B cell (primary cell): ENCODE measurements around the gene OR52E5. TPM values are rescaled to one million over a fixed set of nuclear protein-coding genes. Genes with fewer than 3 reads are reported as not detected.

ENCODE experiments used
- ATAC-seq: fragments of 200-7000 bp; cut with Tn5 transposase; one replicate; pipeline ENCODE4 v1.10.0; 2021; ENCODE audit warnings: low read depth, mild to moderate bottlenecking, moderate number of reproducible peaks, moderate library complexity
- CTCF ChIA-PET: fragments of 350-600 bp; sonication (Branson Sonifier 250); formaldehyde crosslinking; loops from one replicate; lab custom pipeline; 2021; ENCODE audit warnings: antibody characterized with exemption, inconsistent platforms; lab: Charles Lee
- POLR2A ChIA-PET: fragments of 350-600 bp; sonication (Branson Sonifier 250); formaldehyde crosslinking; loops from one replicate; lab custom pipeline; 2021; ENCODE audit warnings: antibody characterized with exemption; lab: Charles Lee
- DNase-seq: peaks from one replicate; pipeline ENCODE4 v3.0.0; 2013
- H2AFZ ChIP-seq: 2 replicates; pipeline ENCODE4 v1.6.1; 2012; ENCODE audit warnings: mild to moderate bottlenecking, low read depth, low read length; ENCODE audit not compliant: insufficient read depth, poor library complexity, severe bottlenecking
- H3K27ac ChIP-seq, 2 donors: 1 replicate in 1 of 2; 2 replicates in 1 of 2; pipeline ENCODE4 v1.5.1; 2012 to 2013; ENCODE audit warnings: low read length in 2 of 2, mild to moderate bottlenecking in 2 of 2, moderate library complexity in 1 of 2
- H3K27me3 ChIP-seq, 4 experiments: fragments of 200-600 bp in 1 of 4; sonication (generic) in 1 of 4; replicated peaks in 1 of 4; 1 replicate in 2 of 4; 2 replicates in 2 of 4; pipeline versions ENCODE4 v1.6.1 to v1.7.0; 2013 to 2016; ENCODE audit warnings: low read length in 3 of 4, mild to moderate bottlenecking in 2 of 4, mixed read lengths in 1 of 4, moderate library complexity in 1 of 4; ENCODE audit not compliant: insufficient read depth in 4 of 4, control insufficient read depth in 3 of 4; ENCODE audit errors: control extremely low read depth in 1 of 4
- H3K36me3 ChIP-seq, 2 experiments: replicated peaks in 1 of 2; 1 replicate in 1 of 2; 2 replicates in 1 of 2; pipeline versions ENCODE4 v1.6.1 to v1.7.1; 2013; ENCODE audit warnings: low read length in 1 of 2; ENCODE audit not compliant: insufficient read depth in 2 of 2, control insufficient read depth in 1 of 2; ENCODE audit errors: control extremely low read depth in 1 of 2, extremely low read depth in 1 of 2
- H3K4me1 ChIP-seq, 2 donors: fragments of 200-600 bp in 1 of 2; sonication (generic) in 1 of 2; 1 replicate in 1 of 2; 2 replicates in 1 of 2; pipeline versions ENCODE4 v1.5.1 to v1.6.1; 2013 to 2017; ENCODE audit warnings: low read length in 2 of 2; ENCODE audit not compliant: control insufficient read depth in 2 of 2, insufficient read depth in 2 of 2
- H3K4me2 ChIP-seq: replicated peaks from 2 replicates; pipeline ENCODE3; 2012; ENCODE audit warnings: mild to moderate bottlenecking, low read depth, low read length; ENCODE audit not compliant: poor library complexity, severe bottlenecking
- H3K4me3 ChIP-seq, 5 experiments: fragments of 200-600 bp in 1 of 5; sonication (generic) in 1 of 5; 1 replicate in 3 of 5; 2 replicates in 2 of 5; pipeline versions ENCODE4 v1.5.1 to v1.7.0; 2011 to 2016; ENCODE audit warnings: low read length in 4 of 5, mild to moderate bottlenecking in 4 of 5, low read depth in 2 of 5, control low read depth in 1 of 5, moderate library complexity in 1 of 5; ENCODE audit not compliant: insufficient read depth in 1 of 5; ENCODE audit errors: control extremely low read depth in 1 of 5, extremely low read depth in 1 of 5
- H3K79me2 ChIP-seq: fragments of 200-600 bp; sonication (generic); one replicate; pipeline ENCODE4 v1.6.0; 2016; ENCODE audit warnings: low read length; ENCODE audit not compliant: control insufficient read depth, insufficient read depth
- H3K9ac ChIP-seq: fragments of 200-600 bp; sonication (generic); 2 replicates; pipeline ENCODE4 v1.6.1; 2017; ENCODE audit warnings: mild to moderate bottlenecking, low read length, moderate library complexity
- H3K9me3 ChIP-seq, 3 donors: one replicate each; pipeline versions ENCODE4 v1.6.1 to v1.7.1; 2013; ENCODE audit warnings: low read length in 2 of 3; ENCODE audit not compliant: control insufficient read depth in 2 of 3, insufficient read depth in 1 of 3; ENCODE audit errors: control extremely low read depth in 1 of 3
- H4K20me1 ChIP-seq: 2 replicates; pipeline ENCODE4 v1.6.0; 2012; ENCODE audit warnings: mild to moderate bottlenecking, low read length; ENCODE audit not compliant: insufficient read depth, control insufficient read depth, poor library complexity, severe bottlenecking
- H3K27ac Mint-ChIP-seq: one replicate; pipeline ENCODE4 v1.8.0; 2021; ENCODE audit warnings: mixed read lengths
- H3K27me3 Mint-ChIP-seq: one replicate; pipeline ENCODE4 v1.8.0; 2021; ENCODE audit warnings: mixed read lengths
- H3K4me1 Mint-ChIP-seq: one replicate; pipeline ENCODE4 v1.8.0; 2021; ENCODE audit warnings: mixed read lengths
- H3K4me3 Mint-ChIP-seq: one replicate; pipeline ENCODE4 v1.8.0; 2021; ENCODE audit warnings: mixed read lengths
- H3K9me3 Mint-ChIP-seq: one replicate; pipeline ENCODE4 v1.8.0; 2022; ENCODE audit warnings: mixed read lengths; ENCODE audit not compliant: insufficient read depth
- CTCF ChIP-seq: fragments of 200-600 bp; IDR thresholded peaks from one replicate; pipeline ENCODE4 v1.8.0; 2022; ENCODE audit warnings: antibody characterized with exemption, mild to moderate bottlenecking
- EZH2 ChIP-seq: IDR thresholded peaks from 2 replicates; pipeline ENCODE4 v1.6.1; 2012; ENCODE audit warnings: borderline replicate concordance, low read depth, mild to moderate bottlenecking, moderate library complexity, low read length; ENCODE audit not compliant: insufficient read depth, poor library complexity, severe bottlenecking
- WGBS: methylation state at CpG from one replicate; pipeline ENCODE4 v1.1.5; 2013; ENCODE audit warnings: missing lambda C conversion rate; ENCODE audit not compliant: insufficient coverage; 5-methylcytosine and 5-hydroxymethylcytosine counted together
- intact Hi-C: fragments of 100-400 bp; cut with micrococcal nuclease; formaldehyde crosslinking; loops from one replicate; pipeline ENCODE4 v1.10.0; 2022
- polyA plus RNA-seq: library from polyadenylated mRNA; depleted of rRNA; stranded (reverse); fragments of >200 nt; gene quantifications from 2 replicates; pipeline ENCODE4 v1.2.3, GENCODE V29; 2012
- total RNA-seq, 2 donors: library from RNA; stranded (reverse); fragments of 120-200 nt in 1 of 2; gene quantifications; 1 replicate in 1 of 2; 2 replicates in 1 of 2; pipeline versions ENCODE4 v1.2.3 to v1.2.4, GENCODE V29; 2013 to 2022

The OR52E5 gene
- total and polyA plus RNA-seq, 2 donors (not counting 1 experiment from before 2014, with no cell fraction given): not detected

GRCh38 chr11:5881756-5882155, 11.3 kb upstream of the OR52E5 start:
- no peak overlapping the region for H3K4me3 ChIP-seq
- Mint-ChIP-seq H3K9me3 (no peaks in the 10 kb centered on the region), H3K27ac (no peak overlapping the region), H3K4me1 (no peaks in the 10 kb centered on the region), H3K4me3 (no peak overlapping the region), H3K27me3 (no peaks in the 10 kb centered on the region)
- ChIA-PET POLR2A (no interaction called here), CTCF (interaction anchor here (1.3 to 1.6 kb wide), 2 partner anchors 9 to 12 kb away, joined by 3 to 5 read pairs; partner anchors contain the start of gene OR52E5)
- H3K9me3 ChIP-seq: no peaks in the 10 kb centered on the region
- no peaks in the 10 kb centered on the region for H3K27me3 ChIP-seq
- ATAC-seq (no peak), DNase-seq (no peak)
- no peaks in the 10 kb centered on the region for H4K20me1 ChIP-seq
- no peak overlapping the region for H3K9ac ChIP-seq
- no peak overlapping the region for H3K4me2 ChIP-seq
- H3K4me1 ChIP-seq: no peaks in the 10 kb centered on the region
- TF ChIP-seq EZH2: no peak
- TF ChIP-seq CTCF: no peak
- H2AFZ ChIP-seq: no peak overlapping the region
- no peak overlapping the region for H3K27ac ChIP-seq
- H3K79me2 ChIP-seq: no peaks in the 10 kb centered on the region
- intact Hi-C loops: no loop called here
- H3K36me3 ChIP-seq: no peaks in the 10 kb centered on the region

GRCh38 chr11:5887172-5887571, 5.8 kb upstream of the OR52E5 start:
- TF ChIP-seq EZH2: no peak
- TF ChIP-seq CTCF: no peak
- H3K4me1 Mint-ChIP-seq: no peaks in the 10 kb centered on the region
- intact Hi-C loops: no loop called here
- no peak overlapping the region for H2AFZ ChIP-seq
- H3K4me3 ChIP-seq: no peak overlapping the region
- H3K9me3 ChIP-seq: no peaks in the 10 kb centered on the region
- no peaks in the 10 kb centered on the region for H3K9me3 Mint-ChIP-seq
- no peak overlapping the region for H3K9ac ChIP-seq
- H3K4me1 ChIP-seq: no peaks in the 10 kb centered on the region
- no peak for DNase-seq
- H3K27ac ChIP-seq: no peak overlapping the region
- H3K27me3 ChIP-seq: peaks cover 0 to 3% (median 0%) of the 10 kb centered on the region in 4 experiments
- no peaks in the 10 kb centered on the region for H4K20me1 ChIP-seq
- no peak overlapping the region for H3K4me2 ChIP-seq
- no peaks in the 10 kb centered on the region for H3K36me3 ChIP-seq
- no peak overlapping the region for H3K27ac Mint-ChIP-seq
- POLR2A ChIA-PET: no interaction called here
- ATAC-seq: no peak
- CTCF ChIA-PET: interaction anchor here (1.4 to 1.6 kb wide), 2 partner anchors 10 to 15 kb away, joined by 3 read pairs; no protein-coding TSS in a partner anchor
- H3K79me2 ChIP-seq: no peaks in the 10 kb centered on the region
- no peak overlapping the region for H3K4me3 Mint-ChIP-seq
- H3K27me3 Mint-ChIP-seq: peaks cover 7% of the 10 kb centered on the region
- WGBS: 59% methylated on average over 2 of the region's 3 CpGs
